DOHH2 (cell line): ENCODE data around the gene VGLL4.

Experiments used
- H3F3A ChIP-seq: fragments of 200-600 bp; sonication (generic), shearing (Covaris generic); 2 replicates; pipeline ENCODE4 v1.6.0; 2016; ENCODE audit warnings: antibody characterized with exemption, mild to moderate bottlenecking; ENCODE audit not compliant: control insufficient read depth, insufficient read depth
- H3K27ac ChIP-seq: fragments of 200-600 bp; sonication (generic); 2 replicates; pipeline ENCODE4 v1.5.1; 2014; ENCODE audit warnings: low read depth, mild to moderate bottlenecking, low read length, moderate library complexity
- H3K27me3 ChIP-seq: fragments of 200-600 bp; sonication (generic); 2 replicates; pipeline ENCODE4 v1.6.1; 2014; ENCODE audit warnings: mild to moderate bottlenecking, low read length, mixed read lengths; ENCODE audit not compliant: control insufficient read depth
- H3K36me3 ChIP-seq: fragments of 200-600 bp; sonication (generic); 2 replicates; pipeline ENCODE4 v1.6.1; 2014; ENCODE audit warnings: mild to moderate bottlenecking, low read length, moderate library complexity, mixed read lengths; ENCODE audit not compliant: control insufficient read depth
- H3K4me1 ChIP-seq: fragments of 200-600 bp; sonication (generic); 2 replicates; pipeline ENCODE4 v1.6.1; 2014; ENCODE audit warnings: mild to moderate bottlenecking, low read length, mixed read lengths; ENCODE audit not compliant: control insufficient read depth
- H3K4me2 ChIP-seq: fragments of 200-600 bp; sonication (generic); 2 replicates; pipeline ENCODE4 v1.6.0; 2014; ENCODE audit warnings: mild to moderate bottlenecking, low read length, moderate library complexity
- H3K4me3 ChIP-seq: fragments of 200-600 bp; sonication (generic); 2 replicates; pipeline ENCODE4 v1.5.1; 2014; ENCODE audit warnings: mild to moderate bottlenecking, low read length, mixed read lengths
- H3K79me2 ChIP-seq: fragments of 200-600 bp; sonication (generic); 2 replicates; pipeline ENCODE4 v1.6.1; 2014; ENCODE audit warnings: mild to moderate bottlenecking, low read length, mixed read lengths; ENCODE audit not compliant: control insufficient read depth
- H3K9me2 ChIP-seq: fragments of 200-600 bp; sonication (generic); replicated peaks from 2 replicates; pipeline ENCODE4 v1.6.1; 2014; ENCODE audit warnings: mild to moderate bottlenecking, low read length, mixed read lengths; ENCODE audit not compliant: control insufficient read depth
- H3K9me3 ChIP-seq: fragments of 200-600 bp; sonication (generic); 2 replicates; pipeline ENCODE4 v1.6.1; 2014; ENCODE audit warnings: antibody characterized with exemption, low read length, mixed read lengths; ENCODE audit not compliant: control insufficient read depth, insufficient read depth
- H4K20me1 ChIP-seq: fragments of 200-600 bp; sonication (generic); 2 replicates; pipeline ENCODE4 v1.6.0; 2014; ENCODE audit warnings: low read depth, mild to moderate bottlenecking, antibody characterized with exemption, low read length, moderate library complexity; ENCODE audit not compliant: control insufficient read depth, insufficient read depth
- EZH2phosphoT487 ChIP-seq: fragments of 200-600 bp; sonication (generic); IDR thresholded peaks from 2 replicates; pipeline ENCODE4 v1.6.1; 2017; ENCODE audit warnings: borderline replicate concordance, mild to moderate bottlenecking, antibody characterized with exemption, low read length, moderate library complexity, mixed read lengths
- TF ChIP-seq, protein P1 (sequence below): fragments of 200-600 bp; sonication (generic); IDR thresholded peaks from one replicate; pipeline ENCODE4 v1.5.1; 2014; ENCODE audit warnings: antibody characterized with exemption, mild to moderate bottlenecking, low read depth, low read length; ENCODE audit not compliant: poor library complexity, severe bottlenecking

Gene VGLL4

GRCh38 chr3:11613851-11614487, 29.7 kb downstream of the VGLL4 start:
- Histone ChIP-seq H3K9me3 (no peaks in the 10 kb centered on the region), H3K36me3 (peaks cover 40% of the 10 kb centered on the region), H4K20me1 (peaks cover 39% of the 10 kb centered on the region), H3K79me2 (peaks cover 100% of the 10 kb centered on the region), H3K4me2 (no peak overlapping the region), H3K27ac (no peak overlapping the region), H3F3A (no peaks in the 10 kb centered on the region), H3K4me1 (peaks cover 30% of the 10 kb centered on the region), H3K4me3 (no peak overlapping the region), H3K9me2 (no peaks in the 10 kb centered on the region), H3K27me3 (no peaks in the 10 kb centered on the region)
- TF ChIP-seq, protein P1, sequence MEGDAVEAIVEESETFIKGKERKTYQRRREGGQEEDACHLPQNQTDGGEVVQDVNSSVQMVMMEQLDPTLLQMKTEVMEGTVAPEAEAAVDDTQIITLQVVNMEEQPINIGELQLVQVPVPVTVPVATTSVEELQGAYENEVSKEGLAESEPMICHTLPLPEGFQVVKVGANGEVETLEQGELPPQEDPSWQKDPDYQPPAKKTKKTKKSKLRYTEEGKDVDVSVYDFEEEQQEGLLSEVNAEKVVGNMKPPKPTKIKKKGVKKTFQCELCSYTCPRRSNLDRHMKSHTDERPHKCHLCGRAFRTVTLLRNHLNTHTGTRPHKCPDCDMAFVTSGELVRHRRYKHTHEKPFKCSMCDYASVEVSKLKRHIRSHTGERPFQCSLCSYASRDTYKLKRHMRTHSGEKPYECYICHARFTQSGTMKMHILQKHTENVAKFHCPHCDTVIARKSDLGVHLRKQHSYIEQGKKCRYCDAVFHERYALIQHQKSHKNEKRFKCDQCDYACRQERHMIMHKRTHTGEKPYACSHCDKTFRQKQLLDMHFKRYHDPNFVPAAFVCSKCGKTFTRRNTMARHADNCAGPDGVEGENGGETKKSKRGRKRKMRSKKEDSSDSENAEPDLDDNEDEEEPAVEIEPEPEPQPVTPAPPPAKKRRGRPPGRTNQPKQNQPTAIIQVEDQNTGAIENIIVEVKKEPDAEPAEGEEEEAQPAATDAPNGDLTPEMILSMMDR = no peak
- TF ChIP-seq EZH2phosphoT487 = no peak

- H3K4me3 ChIP-seq = no peak overlapping the region
- peaks cover 36% of the 10 kb centered on the region for H3K4me1 ChIP-seq
- no peaks in the 10 kb centered on the region for H3K9me3 ChIP-seq
- no peaks in the 10 kb centered on the region for H3F3A ChIP-seq
- no peak for TF ChIP-seq EZH2phosphoT487
- TF ChIP-seq, protein P1 = no peak
- peaks cover 37% of the 10 kb centered on the region for H4K20me1 ChIP-seq
- H3K36me3 ChIP-seq = peaks cover 36% of the 10 kb centered on the region
- peaks cover 100% of the 10 kb centered on the region for H3K79me2 ChIP-seq
- no peak overlapping the region for H3K27ac ChIP-seq
- no peaks in the 10 kb centered on the region for H3K9me2 ChIP-seq
- H3K27me3 ChIP-seq = no peaks in the 10 kb centered on the region
- no peak overlapping the region for H3K4me2 ChIP-seq
Measured at GRCh38 chr3:11613319-11613718, 30.4 kb downstream of the VGLL4 start.

- Histone ChIP-seq H3K9me3 (no peaks in the 10 kb centered on the region), H3K79me2 (peaks cover 100% of the 10 kb centered on the region), H3K9me2 (no peaks in the 10 kb centered on the region), H3K4me1 (peaks cover 43% of the 10 kb centered on the region), H4K20me1 (peaks cover 35% of the 10 kb centered on the region), H3K4me2 (no peak overlapping the region), H3K27me3 (no peaks in the 10 kb centered on the region), H3K36me3 (peaks cover 38% of the 10 kb centered on the region), H3K27ac (no peak overlapping the region), H3K4me3 (no peak overlapping the region), H3F3A (0 out of 2 replicates have a peak, but pooled peaks cover under 1% of the 10 kb centered on the region)
- TF ChIP-seq EZH2phosphoT487 = no peak
- TF ChIP-seq, protein P1 = no peak
Measured at GRCh38 chr3:11612515-11613188, 31.1 kb downstream of the VGLL4 start.
